ENCODE results near the gene DPP6.

DNA sequence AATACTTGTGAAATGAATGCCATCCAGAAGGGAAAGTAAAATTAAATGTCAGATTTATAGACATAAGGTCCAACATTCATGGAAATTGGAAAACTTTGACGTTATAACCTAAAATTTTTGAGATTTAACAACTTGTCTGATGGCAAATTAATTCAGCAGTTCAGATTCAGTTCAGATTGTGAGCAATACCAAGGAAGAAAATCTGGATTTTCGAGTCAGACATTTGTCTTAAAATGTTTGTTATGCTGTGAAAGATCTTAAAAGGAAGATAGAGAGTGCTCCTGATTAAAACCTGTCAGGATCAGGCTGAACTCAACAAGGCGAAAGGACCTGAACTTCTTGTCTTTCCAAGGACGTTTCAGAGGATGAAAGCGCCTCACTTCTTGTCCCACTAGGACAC is 629.8 kb downstream of the DPP6 start:
- TF ChIP-seq EZH2 (IDR thresholded peaks at IDR 0.05) (no peak), FOXP2 (optimal IDR thresholded peaks at IDR 0.05; ENCODE audit: control extremely low read depth, extremely low read length, insufficient read depth) (no peak), POLR2AphosphoS5 (IDR thresholded peaks at IDR 0.05; ENCODE audit: borderline replicate concordance, low read depth, low read length) (no peak)
